Loucy (cell line): ENCODE measurements around the gene MOB3C.

Experiments
- H2AFZ ChIP-seq: fragments of 200-600 bp; sonication (generic); 2 replicates; pipeline ENCODE4 v1.6.0; 2016; ENCODE audit warnings: antibody characterized with exemption, mild to moderate bottlenecking, low read length, moderate library complexity
- H3F3A ChIP-seq: fragments of 200-600 bp; 2 replicates; pipeline ENCODE4 v1.6.0; 2016; ENCODE audit warnings: antibody characterized with exemption, low read depth, mild to moderate bottlenecking
- H3K27me3 ChIP-seq: fragments of 200-600 bp; sonication (generic); 2 replicates; pipeline ENCODE4 v1.6.1; 2014; ENCODE audit warnings: low read length, mild to moderate bottlenecking; ENCODE audit not compliant: insufficient read depth, poor library complexity, severe bottlenecking
- H3K36me3 ChIP-seq: fragments of 200-600 bp; sonication (generic); 2 replicates; pipeline ENCODE4 v1.6.1; 2016; ENCODE audit warnings: low read length; ENCODE audit not compliant: insufficient read depth
- H3K4me1 ChIP-seq: fragments of 200-600 bp; sonication (generic); 2 replicates; pipeline ENCODE4 v1.5.1; 2014; ENCODE audit warnings: low read length, mild to moderate bottlenecking; ENCODE audit not compliant: insufficient read depth, poor library complexity, severe bottlenecking
- H3K4me2 ChIP-seq: fragments of 200-600 bp; sonication (generic); 2 replicates; pipeline ENCODE4 v1.6.0; 2014; ENCODE audit warnings: antibody characterized with exemption, low read length, low read depth, mild to moderate bottlenecking; ENCODE audit not compliant: poor library complexity, severe bottlenecking
- H3K4me3 ChIP-seq: fragments of 200-600 bp; sonication (generic); 2 replicates; pipeline ENCODE4 v1.5.1; 2014; ENCODE audit warnings: low read length, mild to moderate bottlenecking, mixed read lengths; ENCODE audit not compliant: poor library complexity, severe bottlenecking
- H3K79me2 ChIP-seq: fragments of 200-600 bp; sonication (generic); 2 replicates; pipeline ENCODE4 v1.6.1; 2014; ENCODE audit warnings: low read length; ENCODE audit not compliant: insufficient read depth
- H3K9ac ChIP-seq: fragments of 200-600 bp; sonication (generic); 2 replicates; pipeline ENCODE4 v1.6.0; 2014; ENCODE audit warnings: mild to moderate bottlenecking, low read depth, low read length, moderate library complexity; ENCODE audit not compliant: poor library complexity, severe bottlenecking
- H3K9me2 ChIP-seq: fragments of 200-600 bp; sonication (generic); replicated peaks from 2 replicates; pipeline ENCODE4 v1.6.1; 2016; ENCODE audit warnings: low read depth, low read length, mixed read lengths
- H3K9me3 ChIP-seq: fragments of 200-600 bp; sonication (generic); 2 replicates; pipeline ENCODE4 v1.6.1; 2014; ENCODE audit warnings: mild to moderate bottlenecking, antibody characterized with exemption, low read length, low read depth; ENCODE audit not compliant: insufficient read depth
- H4K20me1 ChIP-seq: fragments of 200-600 bp; sonication (generic); 2 replicates; pipeline ENCODE4 v1.6.0; 2014; ENCODE audit warnings: antibody characterized with exemption, low read length, mild to moderate bottlenecking; ENCODE audit not compliant: insufficient read depth, poor library complexity, severe bottlenecking
- CTCF ChIP-seq: fragments of 200-600 bp; sonication (generic); conservative IDR thresholded peaks from 2 replicates; pipeline ENCODE4 v1.5.1; 2014; ENCODE audit warnings: mild to moderate bottlenecking, antibody characterized with exemption, low read length
- EZH2phosphoT487 ChIP-seq: fragments of 200-600 bp; IDR thresholded peaks from 2 replicates; pipeline ENCODE4 v1.6.1; 2018; ENCODE audit warnings: antibody characterized with exemption, mild to moderate bottlenecking, moderate library complexity, borderline replicate concordance

The MOB3C gene

DNA sequence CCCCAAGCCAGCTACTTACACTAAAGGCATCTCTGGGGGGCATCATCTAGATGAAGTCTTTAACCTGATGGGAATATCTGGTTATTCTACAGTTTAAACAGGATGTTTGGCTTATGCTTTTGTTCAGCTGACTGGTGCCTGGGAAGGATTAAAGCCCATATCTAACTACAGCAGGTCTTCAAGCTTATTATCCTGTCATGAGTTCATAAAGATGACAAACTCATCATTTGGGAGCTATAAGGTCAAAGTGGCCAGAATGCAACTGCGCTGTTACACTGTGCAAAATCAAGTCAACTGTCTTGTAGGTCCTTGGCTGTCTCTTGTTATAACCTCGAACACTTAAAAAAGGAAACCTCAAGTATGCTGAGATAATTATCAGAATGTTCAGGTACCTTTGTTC lies 18.6 kb upstream of the MOB3C start:
- H3K4me3 ChIP-seq = no peak overlapping the region
- no peaks in the 10 kb centered on the region for H3K27me3 ChIP-seq
- no peaks in the 10 kb centered on the region for H4K20me1 ChIP-seq
- no peak overlapping the region for H2AFZ ChIP-seq
- no peaks in the 10 kb centered on the region for H3K79me2 ChIP-seq
- TF ChIP-seq CTCF = no peak
- TF ChIP-seq EZH2phosphoT487 = no peak
- H3K9me2 ChIP-seq = no peaks in the 10 kb centered on the region
- H3F3A ChIP-seq = 0 out of 2 replicates have a peak, but pooled peaks cover 3% of the 10 kb centered on the region
- peak overlapping the region; percentile 16 for H3K9ac ChIP-seq
- no peaks in the 10 kb centered on the region for H3K9me3 ChIP-seq
- H3K4me1 ChIP-seq = peaks cover 24% of the 10 kb centered on the region
- H3K36me3 ChIP-seq = peaks cover 3% of the 10 kb centered on the region; the same call in 1 of the 2 replicates
- peak overlapping the region; percentile 47 for H3K4me2 ChIP-seq

DNA sequence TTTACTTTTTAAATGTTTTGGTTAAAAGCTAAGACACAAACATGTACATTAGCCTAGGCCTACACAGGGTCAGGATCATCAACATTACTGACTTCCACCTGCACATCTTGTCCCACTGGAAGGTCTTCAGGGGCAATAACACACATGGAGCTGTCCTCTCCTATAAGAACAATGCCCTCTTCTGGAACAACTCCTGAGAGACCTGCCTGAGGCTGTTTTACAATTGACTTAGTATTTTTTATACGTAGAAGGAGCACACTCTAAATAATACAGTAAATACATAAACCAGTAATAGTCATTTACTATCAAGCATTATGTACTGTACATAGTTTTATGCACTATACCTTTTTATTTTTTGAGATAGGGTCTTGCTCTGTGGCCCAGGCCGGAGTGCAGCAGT lies 14.1 kb upstream of the MOB3C start:
- no peak for TF ChIP-seq CTCF
- TF ChIP-seq EZH2phosphoT487 = no peak
- H3K4me3 ChIP-seq = no peak overlapping the region
- H3K36me3 ChIP-seq = peaks cover 3% of the 10 kb centered on the region; the same call in 1 of the 2 replicates
- no peak overlapping the region for H2AFZ ChIP-seq
- H3K4me2 ChIP-seq = no peak overlapping the region
- H3K79me2 ChIP-seq = no peaks in the 10 kb centered on the region
- no peaks in the 10 kb centered on the region for H3K27me3 ChIP-seq
- H3K9ac ChIP-seq = no peak overlapping the region
- no peaks in the 10 kb centered on the region for H3K9me2 ChIP-seq
- 0 out of 2 replicates have a peak, but pooled peaks cover 3% of the 10 kb centered on the region for H3F3A ChIP-seq
- H3K9me3 ChIP-seq = no peaks in the 10 kb centered on the region
- no peaks in the 10 kb centered on the region for H4K20me1 ChIP-seq
- peaks cover 12% of the 10 kb centered on the region for H3K4me1 ChIP-seq

- TF ChIP-seq EZH2phosphoT487 (no peak), CTCF (no peak)
- Histone ChIP-seq H3K9ac (peak overlapping the region; percentile 10), H3K9me3 (no peaks in the 10 kb centered on the region), H3K27me3 (no peaks in the 10 kb centered on the region), H3K4me3 (no peak overlapping the region), H2AFZ (no peak overlapping the region), H3K79me2 (no peaks in the 10 kb centered on the region), H4K20me1 (no peaks in the 10 kb centered on the region), H3K4me2 (peak overlapping the region; percentile 35), H3K9me2 (no peaks in the 10 kb centered on the region), H3F3A (no peaks in the 10 kb centered on the region), H3K36me3 (no peaks in the 10 kb centered on the region), H3K4me1 (peaks cover 22% of the 10 kb centered on the region)
Observed at GRCh38 chr1:46623743-46624644, 7.4 kb upstream of the MOB3C start.
